ENCODE results near the gene SMYD4.

GRCh38 chr17:1769822-1770477 is 59.8 kb downstream of the SMYD4 start:
- TF ChIP-seq YY1 (IDR thresholded peaks at IDR 0.05; ENCODE audit: insufficient read depth, insufficient read length) (no peak), SUZ12 (IDR thresholded peaks at IDR 0.05; ENCODE audit: extremely low read depth, insufficient read depth, insufficient read length) (no peak)
